DOHH2 (cell line): ENCODE data around the gene DDX41.

ENCODE experiments used
- EZH2phosphoT487 ChIP-seq: fragments of 200-600 bp; sonication (generic); IDR thresholded peaks from 2 replicates; pipeline ENCODE4 v1.6.1; 2017; ENCODE audit warnings: borderline replicate concordance, mild to moderate bottlenecking, antibody characterized with exemption, low read length, moderate library complexity, mixed read lengths
- TF ChIP-seq, protein P1 (sequence below): fragments of 200-600 bp; sonication (generic); IDR thresholded peaks from one replicate; pipeline ENCODE4 v1.5.1; 2014; ENCODE audit warnings: antibody characterized with exemption, mild to moderate bottlenecking, low read depth, low read length; ENCODE audit not compliant: poor library complexity, severe bottlenecking

DNA sequence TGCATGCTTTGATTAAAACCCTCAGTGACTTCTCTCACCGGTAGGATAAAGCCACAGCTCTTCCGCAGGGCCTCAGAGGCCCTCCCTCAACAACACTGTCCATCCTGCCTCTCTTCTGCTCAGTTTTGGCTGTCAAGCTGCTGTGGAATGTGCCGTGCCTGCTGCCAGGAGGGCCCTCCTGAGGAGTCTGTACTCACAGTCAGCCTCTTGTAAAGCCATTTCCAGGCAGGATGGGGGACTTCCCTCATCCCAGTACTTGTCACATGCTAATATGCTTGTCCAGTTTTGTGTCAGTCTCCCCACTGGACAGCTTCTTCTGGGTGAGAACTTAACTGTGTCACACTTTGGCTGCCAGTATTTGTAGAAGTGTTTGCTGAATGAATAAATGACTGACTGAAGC lies 13.9 kb upstream of the DDX41 start:
- TF ChIP-seq, protein P1, sequence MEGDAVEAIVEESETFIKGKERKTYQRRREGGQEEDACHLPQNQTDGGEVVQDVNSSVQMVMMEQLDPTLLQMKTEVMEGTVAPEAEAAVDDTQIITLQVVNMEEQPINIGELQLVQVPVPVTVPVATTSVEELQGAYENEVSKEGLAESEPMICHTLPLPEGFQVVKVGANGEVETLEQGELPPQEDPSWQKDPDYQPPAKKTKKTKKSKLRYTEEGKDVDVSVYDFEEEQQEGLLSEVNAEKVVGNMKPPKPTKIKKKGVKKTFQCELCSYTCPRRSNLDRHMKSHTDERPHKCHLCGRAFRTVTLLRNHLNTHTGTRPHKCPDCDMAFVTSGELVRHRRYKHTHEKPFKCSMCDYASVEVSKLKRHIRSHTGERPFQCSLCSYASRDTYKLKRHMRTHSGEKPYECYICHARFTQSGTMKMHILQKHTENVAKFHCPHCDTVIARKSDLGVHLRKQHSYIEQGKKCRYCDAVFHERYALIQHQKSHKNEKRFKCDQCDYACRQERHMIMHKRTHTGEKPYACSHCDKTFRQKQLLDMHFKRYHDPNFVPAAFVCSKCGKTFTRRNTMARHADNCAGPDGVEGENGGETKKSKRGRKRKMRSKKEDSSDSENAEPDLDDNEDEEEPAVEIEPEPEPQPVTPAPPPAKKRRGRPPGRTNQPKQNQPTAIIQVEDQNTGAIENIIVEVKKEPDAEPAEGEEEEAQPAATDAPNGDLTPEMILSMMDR: no peak
- no peak for TF ChIP-seq EZH2phosphoT487
